Right hindlimb (tissue), 1 donor: ENCODE measurements around the gene ZNRD2.
"Not testable (repeated sequence)": the region's sequence is repeated elsewhere in the genome, so short reads cannot be mapped to it uniquely, and the experiment has no call there.

Source experiments
- DNase-seq: peaks from one replicate; pipeline ENCODE4 v3.0.0-alpha.2; 2018

ZNRD2 gene

DNA sequence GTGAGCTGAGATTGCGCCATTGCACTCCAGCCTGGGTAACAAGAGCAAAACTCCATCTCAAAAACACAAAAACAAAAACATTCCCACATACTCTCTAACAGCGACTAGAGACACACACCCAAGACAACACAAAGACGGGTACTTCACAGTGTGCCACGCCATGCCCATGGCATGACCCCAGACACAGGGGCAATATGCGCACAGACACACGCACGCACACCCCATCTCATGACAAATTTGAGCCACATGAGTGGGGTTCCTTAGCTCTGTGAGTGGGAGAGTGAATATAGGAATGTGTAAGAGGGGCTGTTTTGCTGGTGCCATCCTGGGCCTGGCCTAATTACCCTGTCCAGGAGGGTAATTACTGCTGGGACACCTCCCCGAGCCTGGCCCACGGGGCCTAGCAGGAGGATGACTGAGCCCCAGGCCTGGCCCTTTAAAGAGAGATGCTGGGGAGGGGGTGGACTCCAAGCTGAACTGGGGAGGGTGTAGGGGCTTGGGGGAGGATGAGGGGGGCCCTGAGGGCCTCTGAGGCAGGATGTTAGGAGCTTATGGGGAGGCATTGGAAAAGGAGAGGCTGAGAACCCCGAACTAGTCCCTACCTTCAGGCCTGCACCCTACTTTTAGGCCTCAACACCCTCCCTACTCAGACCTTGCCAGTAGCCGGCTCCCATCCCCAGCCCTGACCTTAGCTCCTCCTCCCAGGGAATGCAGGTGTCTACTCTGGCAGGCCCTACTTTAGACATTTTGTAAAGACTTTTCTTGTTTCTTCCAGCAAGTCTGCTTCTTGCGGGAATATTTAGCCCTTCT, 13.6 kb upstream of the ZNRD2 start:
- no peak for DNase-seq

DNA sequence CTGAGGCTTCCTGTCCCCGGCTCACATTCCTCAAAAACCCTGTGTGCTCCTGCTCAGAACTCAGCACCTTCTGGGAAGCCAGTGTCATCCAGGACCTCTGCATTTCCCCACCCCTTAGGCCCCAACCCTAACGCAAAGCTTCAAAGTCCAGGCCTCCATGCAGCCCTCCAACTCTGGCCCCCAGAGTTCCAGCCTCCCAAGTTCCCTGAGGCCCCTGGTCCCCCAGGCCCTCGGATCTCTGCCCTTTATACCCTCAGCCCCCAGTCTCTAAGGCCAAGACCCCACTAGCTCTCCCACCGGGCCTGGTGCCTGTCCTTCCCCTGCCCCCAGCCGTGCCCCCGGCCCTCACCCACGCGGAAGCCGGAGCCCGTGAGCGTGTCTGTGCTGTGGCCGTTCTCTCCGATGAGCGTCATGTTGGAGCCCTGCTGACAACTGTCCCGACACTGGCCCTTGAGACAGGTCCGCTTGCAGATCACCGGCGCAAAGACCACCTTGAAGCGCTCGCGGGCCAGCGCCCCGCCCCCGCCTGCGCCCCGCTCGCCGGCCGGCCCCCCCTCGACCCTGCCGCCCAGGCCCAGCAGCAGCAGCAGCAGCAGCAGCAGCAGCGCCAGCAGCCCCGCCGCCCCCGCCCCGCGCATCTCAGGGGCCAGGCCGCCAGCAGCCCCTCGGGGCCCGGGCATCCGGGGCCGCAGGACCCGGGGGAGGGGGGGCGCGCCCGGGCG, 12.8 kb upstream of the ZNRD2 start:
- peak; percentile 63 for DNase-seq

DNA sequence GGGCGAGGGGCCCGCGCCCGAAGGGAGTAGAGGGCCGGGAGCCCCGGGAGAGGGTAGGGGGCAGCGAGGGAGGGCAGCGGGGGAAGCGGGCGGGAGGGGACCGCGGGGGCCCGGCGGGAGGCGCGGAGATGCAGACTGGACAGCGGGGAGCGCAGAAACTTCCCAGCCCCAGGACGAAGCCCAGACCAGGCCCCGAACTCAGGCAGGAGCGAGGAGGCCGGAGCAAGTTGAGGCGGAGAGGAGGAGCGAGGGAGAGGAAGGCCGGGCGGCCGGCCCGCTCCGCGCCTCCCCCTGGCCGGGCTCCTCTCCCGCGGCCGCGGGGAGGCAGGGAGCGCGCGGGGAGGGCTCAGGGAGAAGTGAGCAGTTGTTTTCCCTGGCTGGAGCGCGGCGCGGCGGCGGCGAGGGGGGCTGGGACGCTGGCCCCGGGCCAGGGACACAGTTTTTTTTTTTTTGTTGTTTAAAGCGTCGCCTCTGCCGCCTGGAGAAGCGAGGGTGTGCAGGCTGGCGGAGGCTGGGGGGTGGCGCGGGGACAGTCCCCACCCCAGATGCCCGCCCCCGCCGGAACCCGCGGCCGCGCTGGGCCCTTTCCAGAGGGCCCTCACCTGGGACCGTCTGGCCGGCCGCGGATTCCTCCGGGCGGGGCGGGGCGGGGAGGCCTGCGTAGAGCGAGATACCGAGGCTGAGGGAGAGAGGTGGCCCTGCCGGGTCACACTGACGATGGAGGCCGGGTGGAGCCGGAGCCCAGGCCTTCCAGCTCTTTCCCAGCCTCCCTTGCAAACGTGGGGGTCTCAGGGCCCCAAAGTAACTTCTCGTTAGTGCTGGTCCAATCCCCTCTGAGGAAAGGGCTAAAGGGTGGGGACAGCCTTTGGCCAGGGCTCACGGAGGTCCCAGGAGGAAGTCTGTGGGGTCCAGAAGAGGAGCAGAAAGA, 12.0 kb upstream of the ZNRD2 start, which contains the start of gene LTBP3:
TSS of gene LTBP3 (minus strand) at position 358 of the 928 bp plus-strand sequence. CDS start 400 bp downstream, outside the sequence.
- DNase-seq: peak; percentile 93

DNA sequence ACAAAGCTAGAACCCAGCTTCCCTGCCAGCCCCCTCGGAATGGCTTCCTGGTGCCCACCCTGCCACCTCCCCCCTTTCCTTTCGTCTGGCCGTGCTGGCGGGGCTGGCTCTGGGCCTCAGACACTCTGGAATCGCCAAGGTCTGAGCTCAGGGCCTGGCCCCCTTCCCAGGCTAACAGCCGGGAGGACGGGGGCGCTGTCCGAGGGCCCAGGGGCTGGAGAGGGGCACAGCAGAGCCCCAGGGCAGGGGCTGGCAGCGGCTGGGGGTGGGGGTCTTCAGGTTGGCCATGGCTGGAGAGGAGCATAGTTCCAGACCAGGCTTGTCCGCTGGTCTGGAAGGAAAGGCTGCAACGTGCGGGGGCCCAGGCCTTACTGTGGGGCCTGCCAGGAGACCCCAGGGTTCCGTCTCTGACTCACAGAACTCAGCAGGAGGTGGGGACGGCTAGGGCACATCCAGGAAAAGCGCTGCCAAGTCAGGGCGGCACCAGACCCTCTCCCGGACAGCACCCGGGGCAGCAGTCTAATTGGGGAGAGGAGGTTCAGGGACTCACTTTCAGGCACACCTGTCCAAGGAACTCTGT, 11.3 kb upstream of the ZNRD2 start:
- peak; percentile 89 for DNase-seq

DNA sequence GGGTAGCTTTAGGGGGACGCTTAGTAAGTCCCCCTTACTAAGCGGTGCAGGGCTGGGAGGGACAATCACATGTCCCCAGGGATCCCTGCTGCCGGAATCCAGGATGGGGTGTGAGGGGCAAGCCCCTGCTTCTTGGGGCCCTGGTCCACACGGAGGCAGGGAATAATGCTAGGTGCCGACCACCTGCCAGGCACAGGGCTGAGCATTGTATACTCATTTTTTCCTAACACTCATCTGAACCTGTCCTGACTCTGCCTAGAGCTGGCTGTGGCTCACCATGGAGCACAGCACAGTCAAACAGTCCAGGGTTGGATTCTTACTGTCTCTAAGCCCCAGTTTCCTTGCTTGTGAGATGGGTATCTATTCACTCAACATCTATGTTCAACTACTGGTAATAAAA, 10.7 kb upstream of the ZNRD2 start:
- no peak for DNase-seq

DNA sequence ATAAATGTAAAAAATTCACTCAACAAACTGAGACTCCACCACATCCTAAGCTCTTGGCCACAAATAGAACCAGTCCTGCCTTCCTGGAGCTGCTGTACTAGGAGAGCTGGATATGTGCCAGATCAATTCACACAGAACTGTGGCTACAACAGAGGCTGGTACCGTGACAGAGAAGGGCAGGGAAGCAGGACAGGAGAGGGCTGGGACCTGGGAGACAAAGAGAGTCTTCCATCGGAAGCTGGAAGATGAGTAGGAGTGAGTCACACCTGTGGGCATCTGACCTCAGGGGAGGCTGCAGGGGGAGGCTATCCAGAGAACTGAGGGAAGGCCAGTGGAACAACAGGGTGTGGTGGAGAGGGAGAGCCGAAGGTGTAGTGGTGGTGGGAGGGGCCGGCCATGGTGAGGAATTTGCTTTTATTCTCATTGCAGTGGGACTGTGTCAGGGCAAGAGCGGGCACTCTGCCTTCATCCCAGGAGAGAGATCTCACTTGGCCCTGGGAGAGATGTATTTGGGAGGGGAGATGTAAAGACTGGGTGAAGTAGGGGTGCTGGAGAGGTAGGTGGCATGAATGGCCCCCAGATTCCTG, 10.2 kb upstream of the ZNRD2 start:
- DNase-seq: no peak

DNA sequence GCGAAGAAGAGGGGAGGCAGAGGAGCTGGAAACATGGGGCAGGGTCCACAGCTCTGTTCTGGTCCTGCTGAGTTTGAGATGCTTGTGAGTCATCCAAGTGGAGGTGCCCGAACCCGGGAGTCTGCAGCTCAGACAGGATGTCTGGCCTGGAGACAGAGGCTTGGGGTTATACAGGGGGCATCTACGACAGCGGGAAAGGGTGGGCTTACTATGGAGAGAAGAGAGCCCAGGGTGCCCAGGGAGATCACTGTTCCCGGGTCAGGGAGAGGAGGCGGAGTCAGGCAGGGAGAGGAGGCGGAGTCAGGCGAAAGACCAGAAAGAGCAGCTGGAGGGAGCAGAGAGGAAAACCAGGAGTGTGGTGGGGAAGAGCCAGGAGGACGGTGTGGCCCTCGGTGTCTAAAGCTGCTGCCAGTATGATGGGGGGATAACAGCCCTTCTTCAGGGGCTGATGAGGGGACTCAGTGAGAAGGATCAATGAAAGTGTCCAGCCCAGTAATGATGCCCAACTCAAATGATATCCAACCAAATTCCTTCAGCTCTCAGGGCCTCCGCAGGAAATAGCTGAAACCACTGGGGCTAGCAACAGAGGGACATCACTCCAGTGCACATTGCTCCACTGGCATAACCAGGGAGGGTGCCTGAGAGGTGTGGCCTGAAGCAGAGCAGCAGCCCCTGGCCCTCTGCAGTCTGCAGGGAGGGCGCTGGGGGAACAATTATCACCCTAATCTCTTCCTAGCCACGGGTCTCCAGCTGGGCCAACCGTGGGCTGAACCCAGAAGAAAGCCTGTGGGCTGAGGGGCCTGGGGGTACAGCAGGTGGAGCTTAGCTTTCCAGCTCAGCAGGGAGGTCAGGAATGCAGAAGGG, 9.5 kb upstream of the ZNRD2 start:
- DNase-seq: peak; percentile 84

DNA sequence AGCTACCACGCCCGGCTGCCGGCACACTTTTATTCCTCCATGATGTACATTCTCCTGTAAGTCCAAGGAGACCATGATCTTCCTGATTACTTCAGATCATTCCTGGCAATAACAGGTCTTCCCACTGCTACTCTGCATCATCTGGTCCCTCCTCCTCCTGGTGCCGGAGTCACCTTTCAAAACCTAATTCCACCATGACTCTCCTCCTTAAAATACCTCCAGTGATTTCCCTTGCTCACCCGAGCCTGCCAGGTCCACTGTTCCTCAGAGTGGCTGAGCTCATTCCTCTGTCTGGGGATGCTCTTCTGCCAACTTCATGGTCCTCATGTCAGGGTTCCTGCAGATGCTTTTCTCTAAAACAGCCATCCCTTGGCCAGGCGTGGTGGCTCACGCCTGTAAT, 8.3 kb upstream of the ZNRD2 start:
- no peak for DNase-seq

DNA sequence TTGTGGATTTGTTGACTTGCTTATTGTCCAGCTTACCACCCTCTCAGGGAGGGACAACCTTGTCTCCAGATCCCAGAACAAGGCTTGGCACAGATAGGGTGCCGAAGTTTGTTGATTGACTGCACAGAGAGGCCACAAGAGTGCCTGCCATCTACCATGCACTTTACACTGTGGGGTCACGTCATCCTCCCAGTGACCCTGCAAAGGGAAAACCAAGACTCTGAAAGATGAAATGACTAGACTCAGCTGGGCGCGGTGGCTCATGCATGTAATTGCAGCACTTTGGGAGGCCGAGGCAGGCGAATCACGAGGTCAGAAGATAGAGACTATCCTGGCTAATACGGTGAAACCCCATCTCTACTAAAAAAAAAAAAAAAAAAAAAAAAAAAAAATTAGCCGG, 7.5 kb upstream of the ZNRD2 start:
- DNase-seq: no peak

DNA sequence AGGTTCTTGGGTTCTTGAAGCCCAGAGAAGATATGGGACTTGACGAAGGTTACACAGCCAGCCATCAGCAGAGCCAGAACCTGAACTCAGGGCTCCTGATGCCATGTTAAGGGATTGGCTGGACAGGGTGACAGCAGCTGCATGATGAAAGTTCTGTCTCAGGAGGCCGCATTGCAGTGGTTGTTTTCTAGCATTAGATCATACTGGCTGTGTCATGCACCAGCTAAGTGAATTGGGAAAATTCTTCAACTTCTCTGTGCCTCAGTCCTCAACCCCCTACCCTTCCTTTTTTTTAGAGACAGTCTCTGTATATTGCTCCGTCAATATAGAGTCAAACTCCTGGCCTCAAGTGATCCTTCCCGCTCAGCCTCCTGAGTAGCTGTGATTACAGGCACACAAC, 6.7 kb upstream of the ZNRD2 start:
- no peak for DNase-seq

DNA sequence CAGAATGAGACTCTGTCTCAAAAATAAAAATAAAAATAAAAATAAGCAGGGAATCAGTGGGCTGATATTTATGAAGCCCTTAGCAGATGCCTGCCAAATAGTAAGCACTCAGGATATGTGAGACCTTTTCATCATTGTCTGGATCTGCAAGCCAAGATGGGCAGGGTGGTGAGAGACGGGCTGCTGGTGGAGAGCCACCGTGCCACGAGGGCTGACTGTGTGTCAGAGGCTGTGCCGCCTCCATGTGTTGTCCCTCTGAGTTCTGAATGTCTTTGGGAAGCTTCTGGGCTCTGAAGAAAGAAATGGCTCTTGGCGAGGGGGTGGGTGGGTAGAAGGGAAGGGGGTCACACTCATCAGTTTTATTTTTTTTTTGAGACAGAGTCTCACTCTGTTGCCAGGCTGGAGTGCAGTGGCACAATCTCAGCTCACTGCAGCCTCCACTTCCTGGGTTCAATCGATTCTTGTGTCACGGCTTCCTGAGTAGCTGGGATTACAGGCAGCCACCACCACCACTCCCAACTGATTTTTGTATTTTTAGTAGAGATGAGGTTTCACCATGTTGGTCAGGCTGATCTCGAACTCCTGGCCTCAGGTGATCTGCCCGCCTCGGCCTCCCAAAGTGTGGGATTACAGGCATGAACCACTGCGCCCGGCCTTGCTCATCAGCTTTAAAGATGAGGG, 5.3 kb upstream of the ZNRD2 start:
- not testable (repeated sequence) for DNase-seq

DNA sequence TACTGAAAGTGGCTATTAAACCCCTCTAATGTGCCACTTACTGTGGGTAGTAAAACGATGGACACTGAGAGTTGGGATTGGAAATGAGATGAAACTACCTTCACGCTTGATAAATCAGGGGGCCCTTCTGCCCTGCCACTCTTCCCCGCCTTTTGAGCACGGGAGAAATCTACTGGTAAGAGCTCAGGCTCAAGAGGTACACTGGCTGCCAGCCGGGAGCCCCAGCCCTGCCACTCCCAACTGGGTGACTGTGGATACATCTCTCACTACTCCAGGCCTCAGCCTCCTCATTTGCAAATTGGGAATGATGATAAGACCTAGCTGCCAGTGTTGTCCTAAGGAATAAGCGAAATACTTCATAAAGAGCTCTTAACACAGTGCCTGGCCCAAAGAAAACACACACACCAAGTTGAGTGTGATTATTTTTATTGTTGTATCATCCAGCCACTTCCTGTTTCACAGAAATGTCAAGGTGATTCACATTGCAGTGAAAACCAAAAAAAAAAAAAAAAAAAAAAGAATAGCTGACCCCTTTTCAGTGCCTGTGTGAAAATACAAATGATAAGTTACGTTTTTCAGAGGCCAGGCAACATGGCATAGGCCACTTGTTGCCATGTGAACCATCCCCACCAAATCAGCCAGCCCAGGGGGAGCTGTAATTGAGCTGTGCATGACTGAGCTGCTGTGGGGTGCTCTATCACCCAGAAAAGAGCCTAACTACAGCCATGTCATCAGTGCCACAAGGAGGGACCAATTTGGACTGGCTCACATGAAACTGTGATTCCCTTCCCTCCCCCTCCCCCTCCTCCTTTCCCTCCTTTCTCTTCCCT, 4.4 kb upstream of the ZNRD2 start:
- DNase-seq: no peak

DNA sequence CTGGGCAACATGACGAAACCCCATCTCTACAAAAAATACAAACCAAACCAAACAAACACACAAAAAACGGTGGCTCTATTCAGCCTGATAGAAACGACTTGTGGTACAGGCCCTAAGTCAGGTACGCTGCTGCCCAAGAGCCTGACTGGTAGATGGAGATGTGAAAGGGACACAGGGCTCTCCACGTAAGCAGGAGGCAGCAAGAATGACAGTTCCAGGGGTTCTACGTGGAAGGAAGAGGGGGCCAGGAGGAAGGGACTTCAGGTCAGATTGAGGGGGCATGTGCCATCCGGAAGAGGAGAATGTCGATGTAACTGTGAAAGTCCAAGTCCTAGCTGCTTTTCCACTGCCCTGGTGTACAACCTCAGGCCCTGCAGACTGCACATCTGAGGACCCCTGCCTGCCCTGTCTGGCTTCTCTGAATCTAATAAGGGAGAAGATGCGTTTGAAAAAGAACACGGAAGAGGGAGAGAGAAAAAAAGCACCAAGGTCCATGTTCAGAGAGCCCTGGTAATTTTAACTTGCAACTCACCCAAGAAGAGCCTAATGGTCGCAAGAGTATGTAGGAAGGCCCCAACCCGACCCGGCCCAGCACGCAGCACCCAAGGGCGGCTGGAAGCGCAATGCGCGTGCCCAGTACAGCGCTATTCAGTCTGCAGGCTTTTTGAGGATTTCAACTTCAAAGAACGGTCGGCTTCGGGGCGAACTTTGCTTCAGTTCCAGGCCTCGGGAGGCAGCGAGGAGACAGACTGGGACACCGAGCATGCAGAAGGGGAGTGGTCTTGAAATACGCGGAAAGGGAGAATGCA, 909 bp upstream of the ZNRD2 start:
- DNase-seq: no peak

DNA sequence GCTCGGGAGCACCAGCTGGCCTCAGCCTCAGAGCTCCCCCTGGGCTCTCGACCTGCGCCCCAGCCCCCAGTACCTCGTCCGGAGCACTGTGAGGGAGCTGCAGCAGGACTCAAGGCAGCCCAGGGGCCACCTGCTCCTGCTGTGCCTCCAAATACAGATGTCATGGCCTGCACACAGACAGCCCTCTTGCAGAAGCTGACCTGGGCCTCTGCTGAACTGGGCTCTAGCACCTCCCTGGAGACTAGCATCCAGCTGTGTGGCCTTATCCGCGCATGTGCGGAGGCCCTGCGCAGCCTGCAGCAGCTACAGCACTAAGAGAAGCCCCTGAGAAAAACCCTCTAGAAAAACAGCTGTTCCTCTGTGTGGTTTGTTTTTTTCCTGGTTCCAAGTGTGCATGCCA, 1.1 kb downstream of the ZNRD2 start:
- DNase-seq: no peak

DNA sequence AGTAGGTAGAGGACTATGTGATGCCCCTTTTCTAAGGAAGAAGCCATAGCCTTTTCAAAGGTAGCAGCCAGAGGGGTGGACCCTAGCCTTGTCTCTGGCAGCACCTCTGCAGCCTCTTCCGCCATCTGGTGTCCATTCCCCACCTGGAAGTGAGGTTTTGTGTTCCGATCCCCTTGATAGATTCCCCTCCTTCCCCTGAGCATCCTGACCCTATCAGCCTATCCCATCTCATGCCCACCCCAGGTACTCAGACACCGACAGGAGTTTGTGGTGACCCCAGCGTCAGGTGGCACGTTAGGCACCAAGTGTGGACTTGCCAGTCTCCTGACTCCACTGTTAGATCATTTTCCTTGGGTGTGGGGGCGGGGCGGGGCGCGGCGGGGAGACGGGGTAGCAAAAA, 1.7 kb downstream of the ZNRD2 start:
- DNase-seq: no peak

DNA sequence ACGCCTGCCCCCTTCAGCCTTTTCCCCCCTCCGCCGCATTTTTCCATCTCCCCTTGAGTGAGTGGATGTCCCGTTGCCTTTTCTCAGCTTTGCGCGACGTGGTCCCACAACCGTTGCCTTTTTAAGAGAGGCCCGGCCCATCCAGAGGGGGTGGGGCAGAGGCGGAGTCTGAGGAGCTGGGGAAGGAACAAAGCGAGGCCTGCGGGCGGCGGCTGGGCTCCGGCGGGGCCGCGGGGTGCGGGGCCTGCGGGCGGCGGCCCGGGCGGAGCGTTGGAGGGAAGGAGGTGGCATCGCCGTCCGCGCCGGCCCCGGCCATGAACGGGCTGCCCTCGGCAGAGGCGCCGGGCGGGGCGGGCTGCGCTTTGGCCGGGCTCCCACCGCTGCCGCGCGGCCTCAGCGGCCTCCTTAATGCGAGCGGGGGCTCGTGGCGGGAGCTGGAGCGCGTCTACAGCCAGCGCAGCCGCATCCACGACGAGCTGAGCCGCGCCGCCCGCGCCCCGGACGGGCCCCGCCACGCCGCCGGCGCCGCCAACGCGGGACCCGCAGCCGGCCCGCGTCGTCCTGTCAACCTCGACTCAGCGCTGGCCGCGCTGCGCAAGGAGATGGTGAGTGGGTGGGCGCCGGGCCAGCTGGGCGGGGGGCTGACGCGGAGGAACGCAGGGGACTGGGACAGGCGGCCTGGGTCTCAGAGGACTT, 2.2 kb downstream of the ZNRD2 start, which contains the start of gene FAM89B:
TSS of gene FAM89B (plus strand) at position 183 of the 696 bp plus-strand sequence. CDS start at position 315, 132 bp downstream.
- DNase-seq: peak; percentile 96

DNA sequence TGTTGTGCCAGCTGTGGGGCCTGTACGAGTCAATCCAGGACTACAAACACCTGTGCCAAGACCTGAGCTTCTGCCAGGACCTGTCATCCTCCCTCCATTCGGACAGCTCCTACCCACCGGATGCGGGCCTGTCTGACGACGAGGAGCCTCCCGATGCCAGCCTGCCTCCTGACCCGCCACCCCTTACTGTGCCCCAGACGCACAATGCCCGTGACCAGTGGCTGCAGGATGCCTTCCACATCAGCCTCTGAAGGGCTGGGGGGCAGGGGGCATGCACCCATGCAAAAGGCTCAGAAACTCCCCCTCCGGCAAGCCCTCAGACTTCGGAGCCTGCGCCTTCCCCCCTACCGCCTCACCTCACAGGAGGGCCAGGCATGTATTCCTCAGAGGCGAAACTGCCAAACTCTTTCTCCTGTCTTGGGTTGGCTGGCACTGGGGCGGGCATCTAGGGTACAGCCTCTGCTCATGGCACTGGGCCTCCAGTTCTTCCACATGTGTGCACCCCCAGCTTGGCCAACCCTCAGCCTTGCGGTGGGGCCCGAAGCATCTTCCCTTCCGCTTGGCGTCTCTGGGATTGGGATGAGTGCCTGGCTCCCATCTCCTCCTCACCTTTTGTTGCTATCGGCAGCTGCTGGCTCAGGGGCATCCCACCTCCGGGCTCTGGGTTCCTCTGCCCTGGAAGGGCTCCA, 3.3 kb downstream of the ZNRD2 start:
- DNase-seq: peak; percentile 50
